GM12875 (cell line): ENCODE measurements around the gene PXK.

Experiments
- H3K4me3 ChIP-seq: one replicate; pipeline ENCODE4 v1.5.1; 2011; ENCODE audit warnings: low read depth, low read length, control low read depth
- TF ChIP-seq, protein P1 (sequence below): IDR thresholded peaks from 2 replicates; pipeline ENCODE4 v1.5.1; 2011; ENCODE audit warnings: low read depth, mild to moderate bottlenecking, control low read depth, inconsistent platforms, low read length, moderate library complexity, borderline replicate concordance; ENCODE audit not compliant: insufficient read depth

Gene PXK

DNA sequence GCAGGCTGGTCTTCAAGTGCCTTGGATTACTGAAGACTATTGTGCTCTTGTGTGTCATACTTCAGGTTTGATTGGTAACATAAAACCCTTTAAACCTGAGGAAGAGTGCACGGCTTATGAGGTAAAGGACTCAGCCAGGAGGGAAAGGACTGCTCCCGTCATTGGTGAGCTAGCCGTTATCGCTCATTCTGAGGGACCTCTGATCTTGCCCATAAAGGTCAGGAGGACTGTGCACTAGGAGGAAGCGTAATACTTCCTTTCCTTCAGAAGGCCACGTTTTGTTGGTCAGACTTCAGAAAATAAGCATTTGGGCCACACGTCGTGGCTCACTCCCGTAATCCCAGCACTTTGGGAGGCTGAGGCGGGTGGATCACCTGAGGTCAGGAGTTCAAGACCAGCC lies 37.7 kb downstream of the PXK start:
- H3K4me3 ChIP-seq: no peak overlapping the region
- TF ChIP-seq, protein P1, sequence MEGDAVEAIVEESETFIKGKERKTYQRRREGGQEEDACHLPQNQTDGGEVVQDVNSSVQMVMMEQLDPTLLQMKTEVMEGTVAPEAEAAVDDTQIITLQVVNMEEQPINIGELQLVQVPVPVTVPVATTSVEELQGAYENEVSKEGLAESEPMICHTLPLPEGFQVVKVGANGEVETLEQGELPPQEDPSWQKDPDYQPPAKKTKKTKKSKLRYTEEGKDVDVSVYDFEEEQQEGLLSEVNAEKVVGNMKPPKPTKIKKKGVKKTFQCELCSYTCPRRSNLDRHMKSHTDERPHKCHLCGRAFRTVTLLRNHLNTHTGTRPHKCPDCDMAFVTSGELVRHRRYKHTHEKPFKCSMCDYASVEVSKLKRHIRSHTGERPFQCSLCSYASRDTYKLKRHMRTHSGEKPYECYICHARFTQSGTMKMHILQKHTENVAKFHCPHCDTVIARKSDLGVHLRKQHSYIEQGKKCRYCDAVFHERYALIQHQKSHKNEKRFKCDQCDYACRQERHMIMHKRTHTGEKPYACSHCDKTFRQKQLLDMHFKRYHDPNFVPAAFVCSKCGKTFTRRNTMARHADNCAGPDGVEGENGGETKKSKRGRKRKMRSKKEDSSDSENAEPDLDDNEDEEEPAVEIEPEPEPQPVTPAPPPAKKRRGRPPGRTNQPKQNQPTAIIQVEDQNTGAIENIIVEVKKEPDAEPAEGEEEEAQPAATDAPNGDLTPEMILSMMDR: no peak

- TF ChIP-seq, protein P1: no peak
- no peak overlapping the region for H3K4me3 ChIP-seq
Observed at GRCh38 chr3:58371754-58372153, 39.1 kb downstream of the PXK start.

DNA sequence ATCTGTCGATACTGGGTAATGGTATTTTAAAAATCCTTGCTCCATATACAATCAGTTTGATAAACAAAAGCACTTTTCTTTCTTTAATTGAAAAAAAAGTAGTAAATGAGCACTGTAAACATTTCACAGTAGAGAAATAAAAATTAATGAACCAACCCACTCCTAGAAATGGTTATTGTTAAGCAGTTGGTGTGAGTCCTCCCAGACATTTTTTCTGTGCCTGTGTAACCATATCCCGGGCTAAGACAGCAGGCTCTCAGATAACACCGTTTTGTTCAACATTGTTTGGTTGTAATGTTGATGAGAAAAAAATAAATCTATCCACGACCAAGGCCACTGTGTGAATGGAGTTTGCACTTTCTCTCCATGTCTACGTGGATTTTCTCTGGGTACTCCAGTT lies 42.6 kb downstream of the PXK start:
- H3K4me3 ChIP-seq: no peak overlapping the region
- TF ChIP-seq, protein P1: no peak

DNA sequence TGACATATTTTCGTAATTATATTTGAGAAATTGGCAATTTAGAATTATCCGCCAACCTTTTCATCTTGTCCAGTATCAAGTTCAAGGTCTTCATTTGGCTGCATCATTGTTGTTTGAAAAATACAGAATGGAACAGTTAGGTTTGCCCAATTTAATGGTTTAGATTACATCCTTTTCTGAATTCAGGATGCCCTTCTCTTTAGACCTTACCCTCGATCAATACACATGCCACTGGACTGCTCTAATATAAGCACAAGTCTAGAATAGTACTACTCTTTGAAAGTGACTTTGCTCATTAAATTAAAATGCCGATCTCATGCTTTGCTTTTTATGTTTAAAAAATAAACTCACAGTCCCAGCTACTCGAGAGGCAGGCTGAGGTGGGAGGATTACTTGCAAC lies 44.5 kb downstream of the PXK start:
- no peak overlapping the region for H3K4me3 ChIP-seq
- TF ChIP-seq, protein P1: no peak

DNA sequence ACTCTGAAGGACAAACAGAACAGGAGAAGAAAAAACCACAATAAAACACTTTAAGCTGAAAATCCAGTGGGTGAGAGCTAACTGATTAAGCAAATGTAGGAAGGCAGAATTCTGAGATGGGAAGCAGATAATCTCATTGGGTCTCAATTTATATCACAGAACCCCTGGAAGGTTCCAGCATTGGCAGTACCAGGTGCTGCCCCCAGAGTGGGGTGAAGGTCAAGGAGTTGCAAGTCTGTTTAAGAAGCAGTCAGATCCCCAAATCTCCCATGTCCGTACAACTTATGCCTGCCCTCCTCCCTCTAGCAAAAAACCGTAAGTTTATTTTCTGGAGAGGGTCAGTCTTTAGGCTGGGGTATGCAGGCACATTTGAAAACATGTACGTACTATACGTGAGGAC lies 45.1 kb downstream of the PXK start:
- TF ChIP-seq, protein P1: no peak
- H3K4me3 ChIP-seq: no peak overlapping the region

GRCh38 chr3:58379351-58380073 lies 46.8 kb downstream of the PXK start:
- TF ChIP-seq, protein P1: no peak
- no peak overlapping the region for H3K4me3 ChIP-seq

GRCh38 chr3:58383476-58383875 lies 50.8 kb downstream of the PXK start:
- TF ChIP-seq, protein P1: no peak
- H3K4me3 ChIP-seq: no peak overlapping the region
